ENCODE results near the gene SMARCB1.

DNA sequence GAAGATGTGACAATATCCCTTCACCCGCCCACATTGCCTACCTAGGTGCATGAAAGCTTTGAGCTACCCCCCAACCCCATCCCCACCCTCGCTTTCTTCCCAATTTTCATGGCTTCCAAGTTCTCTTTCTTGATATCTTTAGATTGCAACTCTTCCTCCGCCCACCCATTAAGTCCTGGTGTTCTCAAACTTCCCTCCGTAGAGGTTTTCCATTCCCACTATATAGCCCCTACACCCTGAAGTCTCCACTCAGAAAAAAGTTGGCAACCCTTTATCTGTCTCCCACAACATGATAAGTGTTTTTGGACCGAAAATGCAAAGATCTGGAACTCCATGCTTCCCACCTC, 36.4 kb upstream of the SMARCB1 start:
- TF ChIP-seq, protein P1, sequence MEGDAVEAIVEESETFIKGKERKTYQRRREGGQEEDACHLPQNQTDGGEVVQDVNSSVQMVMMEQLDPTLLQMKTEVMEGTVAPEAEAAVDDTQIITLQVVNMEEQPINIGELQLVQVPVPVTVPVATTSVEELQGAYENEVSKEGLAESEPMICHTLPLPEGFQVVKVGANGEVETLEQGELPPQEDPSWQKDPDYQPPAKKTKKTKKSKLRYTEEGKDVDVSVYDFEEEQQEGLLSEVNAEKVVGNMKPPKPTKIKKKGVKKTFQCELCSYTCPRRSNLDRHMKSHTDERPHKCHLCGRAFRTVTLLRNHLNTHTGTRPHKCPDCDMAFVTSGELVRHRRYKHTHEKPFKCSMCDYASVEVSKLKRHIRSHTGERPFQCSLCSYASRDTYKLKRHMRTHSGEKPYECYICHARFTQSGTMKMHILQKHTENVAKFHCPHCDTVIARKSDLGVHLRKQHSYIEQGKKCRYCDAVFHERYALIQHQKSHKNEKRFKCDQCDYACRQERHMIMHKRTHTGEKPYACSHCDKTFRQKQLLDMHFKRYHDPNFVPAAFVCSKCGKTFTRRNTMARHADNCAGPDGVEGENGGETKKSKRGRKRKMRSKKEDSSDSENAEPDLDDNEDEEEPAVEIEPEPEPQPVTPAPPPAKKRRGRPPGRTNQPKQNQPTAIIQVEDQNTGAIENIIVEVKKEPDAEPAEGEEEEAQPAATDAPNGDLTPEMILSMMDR (conservative IDR thresholded peaks at IDR 0.05 in 1 of 2, IDR thresholded peaks at IDR 0.05 in 1 of 2; ENCODE audit: low read depth in 1 of 2, low read length in 2 of 2) = no peak
- TF ChIP-seq EZH2 (IDR thresholded peaks at IDR 0.05; ENCODE audit: low read length, missing control alignments) = no peak

Measured in fibroblast of lung (primary cell).